NCI-H1092 (cell line): ENCODE data around the gene KRTAP12-4.
"Not testable (repeated sequence)": the region's sequence is repeated elsewhere in the genome, so short reads cannot be mapped to it uniquely, and the experiment has no call there.

Experiments
- DNase-seq: peaks from one replicate; lab custom pipeline; 2025; lab: John Stamatoyannopoulos, UW

Gene KRTAP12-4

DNA sequence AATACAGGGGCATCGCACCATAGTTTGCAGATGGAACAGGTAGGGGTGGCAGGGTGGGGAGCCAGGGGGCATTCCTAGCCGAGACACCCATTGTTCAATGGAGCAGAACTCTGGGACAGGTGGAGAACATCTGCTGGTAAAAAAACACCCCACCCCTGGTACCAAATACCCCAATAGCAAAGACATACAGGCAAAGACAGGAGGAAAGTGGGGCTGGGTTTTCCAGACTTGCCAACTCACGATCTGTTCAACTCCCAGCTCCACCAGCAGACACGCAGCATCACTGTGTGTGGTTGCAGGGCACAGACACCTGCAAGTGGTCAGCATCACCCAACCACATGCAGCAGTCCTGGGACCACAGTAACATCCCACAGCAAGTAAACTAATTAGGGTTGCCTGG is 42.9 kb downstream of the KRTAP12-4 start:
- DNase-seq, result no peak

DNA sequence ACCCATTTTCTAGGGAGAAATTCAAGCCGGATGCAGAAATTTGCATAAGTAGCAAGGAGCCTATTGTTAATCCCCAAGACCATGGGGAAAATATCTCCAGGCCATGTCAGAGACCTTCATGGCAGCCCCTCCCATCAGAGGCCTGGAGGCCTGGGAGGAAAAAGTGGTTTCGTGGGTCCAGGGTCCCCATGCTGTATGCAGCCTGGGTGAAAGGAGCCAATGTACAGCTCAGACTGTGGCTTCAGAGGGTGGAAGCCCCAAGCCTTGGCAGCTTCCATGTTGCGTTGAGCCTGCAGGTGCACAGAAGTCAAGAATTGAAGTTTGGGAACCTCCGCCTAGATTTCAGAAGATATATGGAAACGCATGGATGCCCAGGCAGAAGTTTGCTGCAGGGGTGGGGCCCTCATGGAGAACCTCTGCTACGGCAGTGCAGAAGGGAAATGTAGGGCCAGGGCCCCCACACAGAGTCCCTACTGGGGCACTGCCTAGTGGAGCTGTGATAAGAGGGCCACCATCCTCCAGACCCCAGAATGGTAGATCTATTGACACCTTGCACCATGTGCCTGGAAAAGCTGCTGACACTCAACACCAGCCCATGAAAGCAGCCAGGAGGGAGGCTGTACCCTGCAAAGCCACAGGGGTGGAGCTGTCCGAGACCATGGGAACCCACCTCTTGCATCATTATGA is 44.2 kb downstream of the KRTAP12-4 start:
- DNase-seq, result not testable (repeated sequence)

DNA sequence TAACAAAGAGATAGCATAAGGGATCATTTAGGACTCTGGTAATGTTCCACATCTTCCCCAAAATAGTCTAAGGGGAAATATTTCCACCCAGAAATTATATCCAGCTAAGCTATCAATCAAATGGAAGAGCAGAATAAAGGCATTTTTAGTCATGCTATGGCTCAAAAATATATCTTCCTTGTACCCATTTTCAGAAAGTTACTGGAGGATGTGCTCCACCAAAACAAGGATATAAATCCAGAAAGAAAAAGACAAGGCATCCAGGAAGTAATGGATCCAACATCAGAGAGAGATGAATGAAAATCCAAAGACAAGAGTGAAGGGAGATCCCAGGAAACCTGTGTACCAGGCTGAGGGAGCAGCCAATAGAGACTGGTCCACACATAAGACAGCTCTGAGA is 45.3 kb downstream of the KRTAP12-4 start:
- DNase-seq, result no peak

DNA sequence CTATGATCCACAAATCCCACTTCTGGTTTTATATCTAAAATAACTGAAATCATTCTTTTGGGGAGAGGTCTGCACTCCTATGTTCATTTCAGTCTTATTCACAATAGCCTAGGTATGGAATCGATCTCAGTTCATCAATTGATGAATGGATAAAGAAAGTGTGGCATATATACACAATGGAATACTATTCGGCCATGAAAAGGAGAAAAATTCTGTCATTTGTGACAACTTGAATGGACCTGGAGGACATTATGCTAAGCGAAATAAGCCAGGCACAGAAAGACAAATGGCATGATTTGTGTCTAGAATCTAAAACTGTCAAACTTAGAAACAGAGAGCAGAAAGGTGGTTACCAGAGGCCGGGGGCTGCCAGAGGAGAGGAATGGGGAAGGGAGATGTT is 48.0 kb downstream of the KRTAP12-4 start:
- DNase-seq, result no peak
